ENCODE measurements around the gene ZNF311. TPM values are rescaled to one million over a fixed set of nuclear protein-coding genes. Genes with fewer than 3 reads are reported as not detected.

ZNF311 gene
- polyA plus RNA-seq, 2 of the 4 experiments (the other 2 are of a cell fraction): 0.27 to 0.74 TPM

- 58% methylated on average over 5 of the region's 5 CpGs for WGBS (ENCODE audit: missing lambda C conversion rate)
- TF ChIP-seq TP53 (CRISPR knock-in tag; IDR thresholded peaks at IDR 0.05): no peak
- TF ChIP-seq MAFK (IDR thresholded peaks at IDR 0.05; ENCODE audit: partially characterized antibody): no peak
- TF ChIP-seq USF2 (IDR thresholded peaks at IDR 0.05): no peak
- no peak for TF ChIP-seq MAZ (IDR thresholded peaks at IDR 0.05; ENCODE audit: borderline replicate concordance, low read depth, low read length)
- TF ChIP-seq EP300 (IDR thresholded peaks at IDR 0.05): no peak
- no peak for TF ChIP-seq MYC (IDR thresholded peaks at IDR 0.05; ENCODE audit: borderline replicate concordance, low read length)
- TF ChIP-seq HEYL (CRISPR knock-in tag; IDR thresholded peaks at IDR 0.05): no peak
- TF ChIP-seq BHLHE40 (IDR thresholded peaks at IDR 0.05; ENCODE audit: low read depth, low read length): no peak
- no peak for TF ChIP-seq FOSL2 (IDR thresholded peaks at IDR 0.05)
- TF ChIP-seq FOSL2 (CRISPR knock-in tag; IDR thresholded peaks at IDR 0.05): no peak
- no peak for TF ChIP-seq CHD4 (IDR thresholded peaks at IDR 0.05; ENCODE audit: borderline replicate concordance)
- no peak for TF ChIP-seq GATA3 (IDR thresholded peaks at IDR 0.05; ENCODE audit: borderline replicate concordance)
- TF ChIP-seq CBX2 (IDR thresholded peaks at IDR 0.05; ENCODE audit: borderline replicate concordance, low read depth): no peak
- TF ChIP-seq NPAS2 (CRISPR knock-in tag; IDR thresholded peaks at IDR 0.05; ENCODE audit: borderline replicate concordance): no peak
- no peak for TF ChIP-seq HES2 (IDR thresholded peaks at IDR 0.05)
- no peak for TF ChIP-seq CEBPB (IDR thresholded peaks at IDR 0.05)
- no peak for TF ChIP-seq CHD2 (IDR thresholded peaks at IDR 0.05; ENCODE audit: low read length, partially characterized antibody)
- DNase-seq (ENCODE audit: low read depth in 1 of 2, low spot score in 1 of 2): no peak
- H3K4me1 ChIP-seq: peaks cover 8% of the 10 kb centered on the region
- H3K4me2 ChIP-seq: no peak overlapping the region
- ATAC-seq: no peak
- ChIA-PET POLR2A (interaction anchor here (0.6 kb wide), 1 partner anchor 69 kb away, joined by 4 read pairs; no protein-coding TSS in a partner anchor), CTCF (no interaction called here)
- H3K9me3 ChIP-seq: no peaks in the 10 kb centered on the region
- FAIRE-seq: no peak
- no peak overlapping the region for H3K27ac ChIP-seq
- no peak overlapping the region for H3K4me3 ChIP-seq
Measured at GRCh38 chr6:28978959-28979561, 26.1 kb downstream of the ZNF311 start.

GRCh38 chr6:28978133-28978491 lies 27.0 kb downstream of the ZNF311 start:
- no peak overlapping the region for H3K27ac ChIP-seq
- TF ChIP-seq HOXB5 (CRISPR knock-in tag; IDR thresholded peaks at IDR 0.05): no peak
- no peak for TF ChIP-seq BCL3 (IDR thresholded peaks at IDR 0.05)
- no peak for TF ChIP-seq RNF2 (IDR thresholded peaks at IDR 0.05; ENCODE audit: borderline replicate concordance, low read depth)
- no peak for TF ChIP-seq ZSCAN20 (CRISPR knock-in tag; IDR thresholded peaks at IDR 0.05)
- no peak for TF ChIP-seq CHD2 (IDR thresholded peaks at IDR 0.05; ENCODE audit: low read length, partially characterized antibody)
- TF ChIP-seq ZNF302 (CRISPR knock-in tag; IDR thresholded peaks at IDR 0.05): no peak
- no peak for TF ChIP-seq FOSL2 (IDR thresholded peaks at IDR 0.05)
- no peak for TF ChIP-seq FOSL2 (CRISPR knock-in tag; IDR thresholded peaks at IDR 0.05)
- no peak for TF ChIP-seq PBX3 (IDR thresholded peaks at IDR 0.05)
- TF ChIP-seq JUN (IDR thresholded peaks at IDR 0.05): no peak
- TF ChIP-seq KDM5A (IDR thresholded peaks at IDR 0.05): no peak
- TF ChIP-seq MAZ (IDR thresholded peaks at IDR 0.05; ENCODE audit: borderline replicate concordance, low read depth, low read length): no peak
- no peak for TF ChIP-seq NFE2L2 (conservative IDR thresholded peaks at IDR 0.05; ENCODE audit: low read length)
- no peak for TF ChIP-seq FOXS1 (CRISPR knock-in tag; IDR thresholded peaks at IDR 0.05)
- TF ChIP-seq EP300 (IDR thresholded peaks at IDR 0.05): no peak
- TF ChIP-seq EHF (CRISPR knock-in tag; IDR thresholded peaks at IDR 0.05): no peak
- TF ChIP-seq ESRRA (IDR thresholded peaks at IDR 0.05; ENCODE audit: borderline replicate concordance, low read length): no peak
- CTCF ChIA-PET: no interaction called here
- H3K4me1 ChIP-seq: peaks cover 3% of the 10 kb centered on the region; the same call in 1 of the 3 replicates
- POLR2A ChIA-PET: no interaction called here
- 69% methylated on average over 3 of the region's 3 CpGs for WGBS (ENCODE audit: missing lambda C conversion rate)
- no peak overlapping the region for H3K4me2 ChIP-seq
- H3K4me3 ChIP-seq: no peak overlapping the region
- no peak for DNase-seq (ENCODE audit: low read depth in 1 of 2, low spot score in 1 of 2)
- no peak for FAIRE-seq
- no peak for ATAC-seq
- no peaks in the 10 kb centered on the region for H3K9me3 ChIP-seq
